GM12891 (cell line): Measurements from ENCODE around the gene TMEM178A.

ENCODE experiments used
- DNase-seq: peaks from one replicate; pipeline ENCODE4 v3.0.0; 2011; ENCODE audit warnings: low spot score; ENCODE audit not compliant: insufficient read length
- FAIRE-seq: peaks from 2 replicates; lab custom pipeline; 2011; peaks lifted over from hg19 to GRCh38; lab: Jason Lieb, UNC
- PAX5 ChIP-seq: IDR thresholded peaks from 2 replicates; pipeline ENCODE4 v1.6.1; 2011; ENCODE audit warnings: low read length, moderate library complexity, mild to moderate bottlenecking; ENCODE audit not compliant: insufficient read depth, severe bottlenecking
- POLR2A ChIP-seq: IDR thresholded peaks from 2 replicates; pipeline ENCODE4 v1.6.1; 2011; ENCODE audit warnings: low read depth, low read length, control low read depth
- POLR2AphosphoS5 ChIP-seq: IDR thresholded peaks from 2 replicates; pipeline ENCODE4 v1.6.1; 2011; ENCODE audit warnings: low read depth, low read length, control low read depth
- POU2F2 ChIP-seq: IDR thresholded peaks from 2 replicates; pipeline ENCODE4 v1.6.1; 2011; ENCODE audit warnings: low read depth, mild to moderate bottlenecking, control low read depth, low read length, moderate library complexity
- SPI1 ChIP-seq: IDR thresholded peaks from 2 replicates; pipeline ENCODE4 v1.6.1; 2011; ENCODE audit warnings: low read depth, low read length, control low read depth
- TAF1 ChIP-seq: IDR thresholded peaks from 2 replicates; pipeline ENCODE4 v1.6.1; 2011; ENCODE audit warnings: low read depth, low read length, control low read depth

The TMEM178A gene

GRCh38 chr2:39706312-39706711, 40.6 kb downstream of the TMEM178A start:
- TF ChIP-seq PAX5 = no peak
- no peak for TF ChIP-seq SPI1
- TF ChIP-seq POU2F2 = no peak
- no peak for TF ChIP-seq POLR2AphosphoS5
- TF ChIP-seq POLR2A = no peak
- no peak for TF ChIP-seq TAF1
- FAIRE-seq (no peak), DNase-seq (no peak)

- no peak for TF ChIP-seq TAF1
- no peak for TF ChIP-seq POU2F2
- no peak for TF ChIP-seq POLR2A
- no peak for TF ChIP-seq SPI1
- TF ChIP-seq PAX5 = no peak
- TF ChIP-seq POLR2AphosphoS5 = no peak
- DNase-seq = no peak
- FAIRE-seq = no peak
These were observed 41.2 kb downstream of the TMEM178A start for GRCh38 chr2:39706945-39707344.

GRCh38 chr2:39708003-39708402, 42.3 kb downstream of the TMEM178A start:
- no peak for TF ChIP-seq PAX5
- TF ChIP-seq POLR2A = no peak
- no peak for TF ChIP-seq POU2F2
- TF ChIP-seq POLR2AphosphoS5 = no peak
- TF ChIP-seq SPI1 = no peak
- no peak for TF ChIP-seq TAF1
- FAIRE-seq (no peak), DNase-seq (no peak)

DNA sequence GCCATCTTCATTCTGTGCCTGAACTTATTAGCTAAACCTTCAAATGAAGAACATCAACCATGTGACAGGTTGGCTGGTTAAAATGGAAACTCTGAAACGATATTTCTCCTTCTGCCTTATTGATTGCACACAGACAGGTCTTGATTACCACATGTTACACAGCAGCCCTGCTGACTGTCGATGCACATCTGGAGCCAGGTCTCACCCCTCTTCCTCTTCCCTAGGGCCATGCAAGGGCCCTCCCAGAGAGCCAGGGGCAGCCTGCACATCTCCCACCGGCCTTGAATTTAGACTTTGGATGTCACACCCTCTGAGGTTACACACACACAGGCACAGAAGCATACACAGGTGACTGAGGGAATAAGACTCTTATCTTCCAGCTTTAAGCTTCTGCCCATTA, 45.1 kb downstream of the TMEM178A start:
- DNase-seq (no peak), FAIRE-seq (no peak)
- TF ChIP-seq POLR2A (no peak), TAF1 (no peak), PAX5 (no peak), POU2F2 (no peak), SPI1 (no peak), POLR2AphosphoS5 (no peak)

DNA sequence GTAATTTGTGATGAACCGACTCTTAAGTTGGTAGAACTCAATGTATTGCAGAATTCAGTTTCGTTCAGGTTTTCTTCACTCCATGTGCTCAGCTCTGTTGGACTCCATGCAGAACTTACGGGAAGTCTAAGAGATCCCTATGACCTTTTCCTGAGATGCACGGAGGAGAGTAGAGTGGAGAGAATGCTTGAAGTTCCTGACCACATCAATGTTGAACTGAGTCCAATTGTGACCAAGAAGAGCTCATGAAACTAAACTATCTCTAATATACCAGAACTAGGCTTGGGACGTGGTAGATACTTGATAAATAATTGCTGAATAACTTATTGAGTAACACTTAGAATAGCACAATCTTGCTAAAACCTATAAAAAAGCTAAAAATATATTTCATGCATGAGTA, 47.2 kb downstream of the TMEM178A start:
- no peak for DNase-seq
- no peak for TF ChIP-seq POLR2A
- TF ChIP-seq POLR2AphosphoS5 = no peak
- TF ChIP-seq SPI1 = no peak
- TF ChIP-seq TAF1 = no peak
- no peak for FAIRE-seq

- DNase-seq = no peak
- no peak for FAIRE-seq
- TF ChIP-seq TAF1 (no peak), SPI1 (no peak), POLR2AphosphoS5 (no peak), PAX5 (no peak), POU2F2 (no peak), POLR2A (no peak)
These were observed 49.4 kb downstream of the TMEM178A start for GRCh38 chr2:39715095-39715494.

- TF ChIP-seq SPI1 (no peak), PAX5 (no peak), POU2F2 (no peak), POLR2AphosphoS5 (no peak), POLR2A (no peak), TAF1 (no peak)
- DNase-seq (no peak), FAIRE-seq (no peak)
These were observed 50.1 kb downstream of the TMEM178A start for GRCh38 chr2:39715822-39716221.

GRCh38 chr2:39717067-39717466, 51.4 kb downstream of the TMEM178A start:
- DNase-seq (no peak), FAIRE-seq (no peak)
- no peak for TF ChIP-seq POLR2A
- TF ChIP-seq POLR2AphosphoS5 = no peak
- TF ChIP-seq POU2F2 = no peak
- no peak for TF ChIP-seq TAF1
- no peak for TF ChIP-seq PAX5
- no peak for TF ChIP-seq SPI1

- no peak for DNase-seq
- no peak for FAIRE-seq
- TF ChIP-seq TAF1 = no peak
- no peak for TF ChIP-seq POU2F2
- no peak for TF ChIP-seq SPI1
- no peak for TF ChIP-seq PAX5
- no peak for TF ChIP-seq POLR2A
- no peak for TF ChIP-seq POLR2AphosphoS5
These were observed 52.8 kb downstream of the TMEM178A start for GRCh38 chr2:39718483-39718882.

DNA sequence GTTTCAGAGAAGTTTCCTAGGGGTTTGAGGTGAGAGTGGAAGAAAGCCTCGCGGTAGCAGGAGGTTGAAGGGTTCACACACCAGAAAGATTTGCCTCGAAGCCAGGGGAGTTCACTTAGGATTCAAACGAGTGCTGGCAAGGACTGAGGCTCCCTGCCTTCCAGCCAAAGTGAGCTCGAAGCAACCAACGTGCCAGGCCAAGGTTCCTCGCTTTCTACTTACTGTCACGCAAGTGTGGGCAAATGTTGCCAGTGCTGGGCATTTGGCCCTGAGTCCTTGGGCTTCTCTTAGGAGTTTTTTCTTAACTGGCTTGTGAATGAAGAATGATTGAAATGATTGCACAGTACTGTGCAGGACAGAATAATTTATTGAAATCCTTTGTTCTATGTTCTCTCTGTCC, 53.6 kb downstream of the TMEM178A start:
- FAIRE-seq (no peak), DNase-seq (no peak)
- TF ChIP-seq POLR2AphosphoS5 = no peak
- TF ChIP-seq POU2F2 = no peak
- no peak for TF ChIP-seq PAX5
- no peak for TF ChIP-seq SPI1
- TF ChIP-seq TAF1 = no peak
- no peak for TF ChIP-seq POLR2A
